ENCODE measurements around the gene E2F1. TPM values are rescaled to one million over a fixed set of nuclear protein-coding genes. Genes with fewer than 3 reads are reported as not detected.

Gene E2F1
- total and polyA plus RNA-seq, 2 of the 4 experiments (the other 2 are of a cell fraction) = 10.9 to 14.0 TPM

- no peak overlapping the region for H2AFZ ChIP-seq (replicated peaks; ENCODE audit: low read length, poor library complexity)
- no peaks in the 10 kb centered on the region for H3K9me1 ChIP-seq (ENCODE audit: insufficient read depth, low read length)
- ATAC-seq (ENCODE audit: low read depth) (no peak), DNase-seq (no peak)
- H3K4me1 ChIP-seq (ENCODE audit: control insufficient read depth, insufficient read depth, low read length) = no peaks in the 10 kb centered on the region
- H4K20me1 ChIP-seq (ENCODE audit: insufficient read depth, low read length) = no peaks in the 10 kb centered on the region; the same call in 1 of the 2 replicates
- no peak overlapping the region for H4K5ac ChIP-seq (ENCODE audit: low read depth, low read length)
- H3K27me3 ChIP-seq (ENCODE audit: control insufficient read depth, insufficient read depth, low read length) = no peaks in the 10 kb centered on the region
- no peaks in the 10 kb centered on the region for H3K9me3 ChIP-seq (ENCODE audit: control insufficient read depth, insufficient read depth, low read length)
- H3K4me2 ChIP-seq (ENCODE audit: low read depth, low read length) = no peak overlapping the region
- no peak overlapping the region for H4K8ac ChIP-seq (ENCODE audit: low read depth in 2 of 2, low read length in 2 of 2)
- H4K91ac ChIP-seq (ENCODE audit: insufficient read depth, low read depth, low read length) = no peak overlapping the region
- H3K23ac ChIP-seq (ENCODE audit: low read depth, low read length) = no peak overlapping the region
- no peak overlapping the region for H3K27ac ChIP-seq (ENCODE audit: insufficient read depth, low read length)
- TF ChIP-seq CEBPB (IDR thresholded peaks at IDR 0.05; ENCODE audit: low read depth, low read length) (no peak), SMC3 (IDR thresholded peaks at IDR 0.05; ENCODE audit: low read depth, low read length) (no peak), FOS (IDR thresholded peaks at IDR 0.05; ENCODE audit: low read depth, low read length) (no peak), MXI1 (IDR thresholded peaks at IDR 0.05; ENCODE audit: borderline replicate concordance, low read depth, low read length) (no peak)
- no peak overlapping the region for H3K18ac ChIP-seq (ENCODE audit: low read depth, low read length)
- no TSS peak for BruUV-seq (replicated peaks)
- ChIA-PET POLR2A (ENCODE audit: unreplicated experiment) (no interaction called here), CTCF (interaction anchor here (0.7 kb wide), 1 partner anchor 22 kb away, joined by 3 read pairs; no protein-coding TSS in a partner anchor)
- no peak overlapping the region for H3K4me3 ChIP-seq (ENCODE audit: insufficient read depth, low read depth, low read length)
- peaks cover 3% of the 10 kb centered on the region; the same call in 1 of the 2 replicates for H3K36me3 ChIP-seq (ENCODE audit: control insufficient read depth, insufficient read depth, low read length)
- H3K79me1 ChIP-seq (ENCODE audit: low read depth in 1 of 2, low read length in 2 of 2) = no peaks in the 10 kb centered on the region
- H3K4ac ChIP-seq (ENCODE audit: low read depth, low read length) = no peak overlapping the region
- H3K14ac ChIP-seq (replicated peaks; ENCODE audit: low read depth, low read length) = no peak overlapping the region
- H3K56ac ChIP-seq (ENCODE audit: extremely low read depth, insufficient read depth, low read length) = no peak overlapping the region
- H2BK5ac ChIP-seq (ENCODE audit: low read depth, low read length, poor library complexity, severe bottlenecking) = no peak overlapping the region
- no peak overlapping the region for H2AK5ac ChIP-seq (ENCODE audit: low read depth, low read length)
- no peak overlapping the region for H2BK20ac ChIP-seq (ENCODE audit: low read depth, low read length)
- dilution Hi-C loops (cut with HindIII; ENCODE audit: low sequenced_read_pairs, unreplicated experiment) (no loop called here), intact Hi-C loops (cut with micrococcal nuclease) (no loop called here), in situ Hi-C loops (cut with MboI; ENCODE audit: low sequenced_read_pairs) (no loop called here)
- no peak overlapping the region for H3K9ac ChIP-seq (ENCODE audit: low read depth, low read length)
- no peak overlapping the region for H2BK15ac ChIP-seq (ENCODE audit: low read depth, low read length)
- no peak overlapping the region for H2AK9ac ChIP-seq (replicated peaks; ENCODE audit: low read depth, low read length, poor library complexity)
- no peak overlapping the region for H2BK120ac ChIP-seq (ENCODE audit: low read depth, low read length)
- no CpG with 5 or more reads among the region's 5 CpGs for WGBS, 2 experiments (ENCODE audit: extremely low coverage in 2 of 2, insufficient read length in 1 of 2)
These were observed 16.7 kb upstream of the E2F1 start for GRCh38 chr20:33702861-33703260.
